ENCODE measurements around the gene EVL.

Gene EVL

DNA sequence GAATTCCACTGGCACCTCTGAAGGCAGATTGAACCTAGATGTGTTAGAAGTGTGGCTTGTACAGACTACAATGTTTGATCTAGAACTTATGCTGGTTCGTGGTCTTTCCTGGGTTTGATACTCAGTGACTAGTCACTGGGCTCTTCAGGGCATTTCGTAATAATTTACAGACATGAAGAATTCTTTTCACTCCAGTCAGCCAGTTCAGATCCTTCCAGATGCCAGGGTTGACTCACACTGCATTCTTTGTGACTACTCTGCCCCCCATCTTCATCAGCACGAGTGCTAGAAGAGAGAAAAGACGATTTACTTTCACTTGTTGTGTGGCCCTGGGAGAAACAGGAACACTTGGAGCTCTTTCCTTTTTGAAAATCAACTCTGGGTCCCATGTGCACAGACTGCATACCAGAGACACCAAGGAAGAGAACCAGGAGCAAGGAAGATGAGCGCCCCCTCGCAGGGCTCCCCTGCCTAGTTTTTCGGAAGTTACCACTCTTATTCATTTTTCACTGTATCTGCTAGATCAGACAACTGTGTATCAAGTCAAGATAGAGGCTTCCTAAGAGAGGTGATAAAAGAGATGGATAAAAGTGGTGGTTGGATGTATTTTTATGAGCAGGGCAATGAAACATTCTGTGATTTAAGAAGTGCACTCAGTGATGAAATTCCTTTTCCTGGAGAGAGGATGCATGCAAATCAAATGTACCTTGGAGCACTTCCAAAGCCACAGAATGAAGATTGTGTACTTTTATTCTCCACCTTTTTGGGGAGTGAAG lies 33.5 kb upstream of the EVL start:
- TF ChIP-seq POLR2A (IDR thresholded peaks at IDR 0.05; ENCODE audit: low read length): no peak
- no peak for TF ChIP-seq GATA1 (IDR thresholded peaks at IDR 0.05; ENCODE audit: low read depth, low read length)
- no peak for DNase-seq

DNA sequence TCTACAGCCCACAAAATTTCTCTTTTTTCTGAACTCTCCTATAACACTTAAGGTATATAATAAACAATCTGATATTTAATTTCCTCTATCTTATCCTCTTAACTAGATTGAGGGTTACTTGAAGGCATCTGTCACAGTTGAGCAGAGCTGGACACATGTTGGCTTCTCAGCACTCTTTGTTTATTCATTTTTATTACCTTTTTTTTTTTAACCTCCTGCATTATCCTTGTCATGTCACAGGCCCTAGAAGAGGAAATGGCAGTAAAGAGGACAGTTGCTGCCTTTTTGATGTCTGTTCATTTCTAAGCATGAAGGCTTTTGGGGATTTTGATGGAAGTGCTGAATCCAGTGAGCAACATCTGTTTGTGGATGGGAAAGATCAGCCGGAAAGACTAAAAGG lies 32.5 kb upstream of the EVL start:
- DNase-seq: no peak
- TF ChIP-seq GATA1 (IDR thresholded peaks at IDR 0.05; ENCODE audit: low read depth, low read length) (no peak), POLR2A (IDR thresholded peaks at IDR 0.05; ENCODE audit: low read length) (no peak)

DNA sequence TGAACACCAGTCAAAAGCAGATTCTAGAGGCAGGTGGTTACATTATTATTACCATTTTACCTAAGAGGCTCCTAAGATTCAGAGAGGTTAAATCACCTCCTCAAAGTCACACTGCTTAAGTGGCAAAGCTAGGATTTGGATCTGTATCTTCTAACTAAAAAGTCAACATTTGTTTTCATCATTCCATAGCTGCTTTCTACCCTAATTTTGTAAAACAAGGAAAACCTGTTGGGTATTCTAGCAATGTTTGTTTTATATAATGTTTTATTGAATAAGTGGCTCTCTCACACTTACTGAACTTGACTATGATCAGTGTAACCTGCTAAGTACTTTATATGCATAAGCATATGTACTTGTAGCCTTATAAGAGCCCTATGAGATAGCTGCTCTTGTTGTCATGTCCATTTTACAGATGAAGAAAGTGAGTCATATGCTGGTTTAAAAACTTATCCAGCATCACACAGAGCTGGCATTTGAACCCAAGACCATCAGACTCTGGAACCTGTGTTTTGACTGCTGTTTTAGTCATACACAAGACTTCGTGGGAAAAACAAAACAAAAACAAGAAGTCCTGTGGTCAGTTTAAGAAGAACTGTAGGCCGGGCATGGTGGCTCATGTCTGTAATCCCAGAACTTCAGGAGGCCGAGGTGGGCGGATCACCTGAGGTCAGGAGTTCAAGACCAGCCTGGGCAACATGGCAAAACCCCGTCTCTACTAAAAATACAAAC lies 31.7 kb upstream of the EVL start:
- TF ChIP-seq POLR2A (IDR thresholded peaks at IDR 0.05; ENCODE audit: low read length) (no peak), GATA1 (IDR thresholded peaks at IDR 0.05; ENCODE audit: low read depth, low read length) (no peak)
- no peak for DNase-seq

DNA sequence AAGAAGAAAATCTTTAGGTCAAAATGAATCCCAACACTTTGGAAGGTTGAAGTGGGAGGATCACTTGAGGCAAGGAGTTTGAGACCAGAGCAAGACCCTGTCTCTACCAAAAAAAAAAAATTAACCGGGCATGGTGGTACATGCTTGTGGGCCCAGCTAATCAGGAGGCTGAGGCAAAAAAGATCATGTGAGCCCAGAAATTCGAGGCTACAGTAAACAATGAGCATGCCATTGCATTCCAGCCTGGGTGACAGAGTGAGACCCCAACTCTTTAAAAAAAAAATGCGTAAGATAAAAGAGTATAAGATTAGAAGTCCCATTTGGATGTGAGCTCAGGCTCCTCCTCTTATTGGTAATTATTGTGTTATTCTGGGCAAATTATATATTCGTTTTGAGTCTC lies 30.8 kb upstream of the EVL start:
- DNase-seq: no peak
- TF ChIP-seq POLR2A (IDR thresholded peaks at IDR 0.05; ENCODE audit: low read length) (no peak), GATA1 (IDR thresholded peaks at IDR 0.05; ENCODE audit: low read depth, low read length) (no peak)

DNA sequence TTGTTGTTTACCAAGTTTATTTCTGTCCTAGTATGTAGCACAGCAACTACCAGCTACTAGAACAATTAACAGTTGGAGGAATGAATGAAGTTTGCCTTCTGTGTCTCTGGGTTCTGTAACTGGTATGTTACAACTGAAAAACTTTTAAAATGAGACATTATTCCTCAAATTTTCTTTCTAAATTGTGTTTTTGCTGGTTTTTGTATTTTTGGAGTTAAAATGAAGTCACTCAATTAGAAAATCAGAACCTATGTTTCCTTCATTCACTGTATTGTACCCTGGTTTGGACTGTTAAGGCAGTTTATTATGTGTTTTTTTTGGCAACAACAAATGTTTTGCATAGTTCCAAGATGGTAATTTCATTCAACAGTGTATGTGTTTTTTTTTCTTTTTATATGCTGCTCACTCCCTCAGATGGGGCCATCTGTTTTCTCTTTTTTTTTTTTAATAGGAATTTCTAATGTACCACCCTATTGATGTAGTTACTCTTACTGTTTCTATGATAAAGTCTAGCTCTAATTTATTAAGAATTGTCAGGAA lies 30.2 kb upstream of the EVL start:
- no peak for DNase-seq
- no peak for TF ChIP-seq POLR2A (IDR thresholded peaks at IDR 0.05; ENCODE audit: low read length)
- no peak for TF ChIP-seq GATA1 (IDR thresholded peaks at IDR 0.05; ENCODE audit: low read depth, low read length)

DNA sequence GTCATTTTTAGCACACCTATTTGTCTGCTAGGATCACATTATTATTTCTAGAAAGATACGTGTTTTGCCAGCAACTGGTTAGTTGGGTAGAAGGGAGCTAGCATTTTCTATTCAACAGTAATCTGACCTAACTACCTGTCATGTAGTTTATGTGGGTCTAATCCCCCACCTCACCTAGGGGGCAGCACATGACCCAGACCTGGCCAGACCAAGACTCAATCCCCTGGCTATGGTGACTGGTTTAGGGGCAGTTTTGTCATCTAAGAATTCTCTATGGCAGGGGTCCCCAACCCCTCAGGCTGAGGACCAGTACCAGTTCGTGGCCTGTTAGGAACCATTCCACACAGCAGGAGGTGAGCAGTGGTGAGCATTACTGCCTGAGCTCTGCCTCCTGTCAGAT lies 29.5 kb upstream of the EVL start:
- no peak for DNase-seq
- TF ChIP-seq POLR2A (IDR thresholded peaks at IDR 0.05; ENCODE audit: low read length) (no peak), GATA1 (IDR thresholded peaks at IDR 0.05; ENCODE audit: low read depth, low read length) (no peak)

DNA sequence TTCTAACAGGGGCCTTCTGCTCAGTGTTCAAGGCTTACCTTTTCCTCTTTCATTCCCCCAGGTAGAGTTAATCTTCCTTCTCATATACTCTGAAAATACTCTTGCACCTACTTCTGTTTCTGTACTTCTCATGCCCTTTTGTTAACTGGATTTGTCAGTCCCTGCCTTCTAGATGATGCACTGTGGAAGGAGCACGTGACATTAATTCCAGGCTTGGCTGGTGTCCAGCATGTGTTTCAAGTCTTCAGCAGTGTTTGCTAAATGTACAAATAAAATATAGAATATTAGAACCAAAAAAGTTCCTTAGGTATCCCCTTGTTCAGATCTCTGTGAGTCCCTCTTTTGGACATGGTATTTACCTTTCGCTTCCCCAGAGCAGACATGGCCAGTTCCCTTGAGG lies 27.9 kb upstream of the EVL start:
- TF ChIP-seq POLR2A (IDR thresholded peaks at IDR 0.05; ENCODE audit: low read length) (no peak), GATA1 (IDR thresholded peaks at IDR 0.05; ENCODE audit: low read depth, low read length) (no peak)

DNA sequence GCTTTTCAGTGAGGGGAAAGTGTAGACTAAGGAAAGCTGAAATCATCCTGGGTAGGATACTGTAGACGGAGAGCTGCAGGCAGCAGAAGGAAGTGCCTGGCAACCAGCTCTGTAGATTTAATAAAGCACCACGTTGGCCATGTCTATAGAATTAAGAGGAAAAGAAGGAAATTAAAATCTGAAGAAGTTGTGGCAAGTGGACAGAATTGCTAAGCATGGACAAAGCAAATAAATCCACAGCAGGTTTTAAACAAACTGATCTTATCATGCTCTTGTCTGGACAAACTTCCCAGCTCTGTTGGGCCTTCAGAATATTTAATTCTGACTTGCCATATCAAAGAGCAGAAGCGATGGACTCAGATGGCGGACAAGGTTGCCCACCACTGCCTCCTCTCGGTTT lies 27.2 kb upstream of the EVL start:
- DNase-seq: no peak
- no peak for TF ChIP-seq POLR2A (IDR thresholded peaks at IDR 0.05; ENCODE audit: low read length)
- no peak for TF ChIP-seq GATA1 (IDR thresholded peaks at IDR 0.05; ENCODE audit: low read depth, low read length)

More for the DNA sequence above, 27.9 kb upstream of the EVL start:
- no peak for DNase-seq

DNA sequence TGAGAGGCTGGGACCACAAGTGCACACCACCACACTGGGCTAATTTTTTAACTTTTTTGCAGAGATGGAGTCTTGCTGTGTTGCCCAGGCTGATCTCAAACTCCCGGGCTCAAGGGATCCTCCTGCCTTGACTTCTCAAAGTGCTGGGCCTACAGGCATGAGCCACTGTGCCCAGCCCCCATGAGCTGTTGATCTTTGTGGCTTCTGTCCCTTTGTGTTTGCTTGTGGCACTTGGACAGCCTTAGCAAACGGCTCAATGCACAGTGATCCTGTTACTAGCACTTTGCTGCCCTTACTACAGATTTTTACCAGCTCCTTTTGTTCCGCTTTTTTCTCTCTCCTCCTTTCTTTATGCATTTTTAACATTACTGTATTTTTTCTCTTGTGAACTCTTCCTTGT lies 25.3 kb upstream of the EVL start:
- TF ChIP-seq GATA1 (IDR thresholded peaks at IDR 0.05; ENCODE audit: low read depth, low read length) (no peak), POLR2A (IDR thresholded peaks at IDR 0.05; ENCODE audit: low read length) (no peak)
- DNase-seq: no peak

DNA sequence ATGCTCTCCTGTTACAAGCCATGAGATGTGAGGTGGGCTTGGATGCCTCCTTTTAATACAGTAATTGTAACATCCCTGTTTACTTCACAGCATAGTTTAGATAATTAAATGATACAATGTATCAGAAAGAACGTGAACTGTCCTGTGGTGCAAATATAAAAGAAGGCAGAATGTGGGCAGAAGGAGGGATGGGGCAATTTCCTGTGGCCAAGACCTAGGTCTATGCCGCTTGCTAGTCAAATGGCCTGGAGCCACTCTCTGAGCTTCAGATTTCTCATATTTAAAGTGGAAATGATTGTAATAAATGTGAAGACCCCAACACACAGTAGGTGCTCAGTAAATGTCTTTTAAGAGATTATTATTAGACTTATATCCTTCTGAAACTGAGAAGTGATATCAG lies 24.0 kb upstream of the EVL start:
- no peak for DNase-seq
- no peak for TF ChIP-seq GATA1 (IDR thresholded peaks at IDR 0.05; ENCODE audit: low read depth, low read length)
- TF ChIP-seq POLR2A (IDR thresholded peaks at IDR 0.05; ENCODE audit: low read length): no peak

DNA sequence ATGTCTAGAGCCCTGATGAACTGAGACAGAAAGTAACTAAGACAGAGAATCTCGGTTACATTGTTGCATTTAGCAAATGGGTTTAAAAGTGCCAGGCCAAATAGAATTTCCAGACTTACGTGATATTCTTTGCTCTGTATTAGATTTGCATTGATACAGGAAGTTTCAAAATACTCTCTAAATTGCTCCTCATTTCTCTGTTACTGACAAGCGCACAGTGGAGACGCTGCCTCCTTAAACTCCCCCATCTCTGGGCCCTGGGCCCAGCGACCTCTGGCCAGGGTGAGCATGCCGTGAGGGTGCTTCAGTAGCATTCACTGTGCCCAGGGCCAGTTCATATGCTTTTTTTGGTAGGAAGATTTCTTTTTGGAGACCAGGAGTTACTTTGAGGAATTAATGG lies 22.9 kb upstream of the EVL start:
- DNase-seq: no peak
- TF ChIP-seq GATA1 (IDR thresholded peaks at IDR 0.05; ENCODE audit: low read depth, low read length) (no peak), POLR2A (IDR thresholded peaks at IDR 0.05; ENCODE audit: low read length) (no peak)

DNA sequence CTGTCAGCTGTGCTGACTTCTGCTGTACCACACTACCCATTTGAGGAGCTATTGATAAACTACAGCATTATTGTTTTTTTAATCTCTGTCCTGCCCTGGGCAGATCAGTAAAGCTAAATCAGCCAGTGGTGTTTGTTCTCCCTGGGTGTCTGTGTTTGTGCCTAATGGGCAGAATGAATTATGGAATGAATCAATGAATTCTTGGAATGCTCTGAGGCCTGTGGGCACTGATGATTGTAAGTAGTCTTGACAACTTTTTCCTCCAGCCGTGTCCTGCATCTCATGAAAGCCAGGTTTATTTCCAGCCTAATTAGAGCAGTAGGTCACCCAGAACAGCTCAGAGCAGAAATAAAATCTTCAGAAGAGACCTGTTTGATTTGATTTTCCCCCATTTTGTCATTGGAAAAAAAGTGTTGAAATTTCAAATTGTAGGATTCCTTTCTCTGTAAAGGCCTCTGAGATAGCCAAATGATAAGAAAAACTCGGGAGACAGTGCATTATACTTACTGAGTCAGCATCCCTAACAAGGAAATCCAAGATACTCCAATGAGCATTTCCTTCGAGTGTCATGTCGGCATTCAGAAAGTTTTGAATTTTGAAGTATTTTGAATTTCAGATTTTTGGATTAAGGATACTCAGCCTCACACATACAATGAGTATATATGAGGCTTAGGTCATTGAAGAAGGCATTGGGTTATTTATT lies 19.4 kb upstream of the EVL start:
- DNase-seq: no peak
- TF ChIP-seq GATA1 (IDR thresholded peaks at IDR 0.05; ENCODE audit: low read depth, low read length) (no peak), POLR2A (IDR thresholded peaks at IDR 0.05; ENCODE audit: low read length) (no peak)

DNA sequence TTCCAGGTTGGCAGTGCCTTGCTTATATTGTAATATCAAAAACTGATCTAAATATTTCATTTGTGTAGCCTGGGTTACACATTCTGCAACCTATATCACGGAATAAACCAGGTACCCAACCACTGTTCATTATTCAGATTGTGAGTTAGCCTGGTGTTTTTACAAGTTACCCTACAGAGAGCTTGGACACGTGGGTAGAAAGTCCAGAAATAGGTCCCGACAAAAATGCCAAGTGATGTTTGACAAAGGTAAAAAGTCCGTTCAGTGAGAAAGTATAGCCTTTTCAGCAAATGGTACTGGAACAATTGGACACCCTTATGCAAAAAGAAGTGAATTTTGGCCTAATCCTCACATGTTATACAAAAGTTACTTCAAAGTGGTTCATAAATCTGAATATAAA lies 17.6 kb upstream of the EVL start:
- TF ChIP-seq POLR2A (IDR thresholded peaks at IDR 0.05; ENCODE audit: low read length): no peak
- no peak for TF ChIP-seq GATA1 (IDR thresholded peaks at IDR 0.05; ENCODE audit: low read depth, low read length)
- DNase-seq: no peak

DNA sequence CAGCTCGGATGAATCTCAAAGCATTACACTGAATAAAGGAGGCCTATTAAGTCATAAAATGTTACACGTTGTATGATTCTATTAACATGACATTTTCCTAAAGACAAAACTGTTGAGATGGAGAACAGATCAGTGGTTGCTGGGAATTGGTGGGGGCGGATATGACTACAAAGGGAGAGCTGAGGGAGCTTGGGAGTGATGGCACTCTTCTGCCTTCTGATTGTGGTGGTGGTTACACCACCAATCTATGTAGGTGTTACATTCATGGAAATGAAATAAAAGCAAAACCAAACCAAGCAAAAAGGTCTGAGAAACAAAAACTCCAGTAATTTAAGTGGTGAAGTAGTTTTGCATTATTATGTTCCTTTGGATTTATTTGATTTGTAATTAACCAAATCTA lies 16.4 kb upstream of the EVL start:
- no peak for DNase-seq
- TF ChIP-seq GATA1 (IDR thresholded peaks at IDR 0.05; ENCODE audit: low read depth, low read length) (no peak), POLR2A (IDR thresholded peaks at IDR 0.05; ENCODE audit: low read length) (no peak)
